GM19372 (cell line): Measurements from ENCODE around the gene RAD51B.

Experiments
- ATAC-seq: cut with Tn5 transposase; IDR thresholded peaks from one replicate; pipeline ENCODE4 v1.9.1; 2021; ENCODE audit warnings: mild to moderate bottlenecking, low read depth, moderate library complexity; ENCODE audit not compliant: unreplicated experiment

RAD51B gene

GRCh38 chr14:68464711-68465110 lies 645.1 kb downstream of the RAD51B start:
- no peak for ATAC-seq

GRCh38 chr14:68466491-68466977 lies 647.0 kb downstream of the RAD51B start:
- no peak for ATAC-seq

- ATAC-seq, result no peak
These were observed 647.8 kb downstream of the RAD51B start for GRCh38 chr14:68467425-68467824.

- ATAC-seq, result no peak
These were observed 649.0 kb downstream of the RAD51B start for GRCh38 chr14:68468437-68469207.

DNA sequence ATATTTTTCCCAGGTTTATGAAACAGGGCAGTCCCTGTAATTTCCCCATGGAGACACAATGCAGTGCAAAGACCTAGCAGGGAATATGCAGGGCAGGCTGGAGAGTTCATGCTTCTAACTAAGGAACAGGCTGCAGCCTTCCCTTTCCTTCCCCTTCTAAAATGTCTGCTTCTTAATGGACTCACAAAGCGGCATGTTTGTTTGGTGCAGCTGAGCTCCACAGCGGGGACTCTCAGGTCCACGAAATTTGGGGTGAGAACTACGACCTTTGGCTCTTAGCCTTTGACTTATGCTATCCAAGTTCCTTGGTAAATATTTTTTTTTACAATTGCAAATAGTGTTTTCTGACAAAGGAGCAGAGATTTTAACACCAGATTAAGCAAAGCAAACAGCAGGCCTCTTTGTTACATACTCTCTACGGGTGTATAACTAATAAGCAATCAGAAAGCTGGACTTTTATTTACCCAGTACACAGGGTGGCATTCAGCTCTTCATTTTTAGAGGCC lies 649.7 kb downstream of the RAD51B start:
- ATAC-seq, result no peak

DNA sequence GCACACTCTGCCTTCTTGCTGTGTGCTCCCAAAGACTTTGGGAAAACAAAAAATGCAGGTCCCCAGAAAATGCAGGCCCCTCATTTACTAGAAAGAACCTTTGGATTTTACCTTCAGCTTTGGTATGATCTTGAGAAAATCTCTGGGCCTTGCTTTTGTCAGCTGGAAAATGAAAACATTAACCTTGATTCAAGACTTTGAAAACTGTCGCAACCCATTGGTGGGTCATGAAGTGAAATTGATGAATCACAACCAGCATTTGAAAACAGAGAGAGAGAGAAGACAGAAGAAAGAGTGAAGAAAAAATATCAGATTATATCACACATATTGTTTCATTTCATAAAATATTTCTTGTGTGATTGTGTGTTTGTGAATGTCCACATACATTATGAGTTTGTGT lies 650.8 kb downstream of the RAD51B start:
- ATAC-seq, result no peak

- ATAC-seq, result no peak
These were observed 651.7 kb downstream of the RAD51B start for GRCh38 chr14:68471029-68471963.

DNA sequence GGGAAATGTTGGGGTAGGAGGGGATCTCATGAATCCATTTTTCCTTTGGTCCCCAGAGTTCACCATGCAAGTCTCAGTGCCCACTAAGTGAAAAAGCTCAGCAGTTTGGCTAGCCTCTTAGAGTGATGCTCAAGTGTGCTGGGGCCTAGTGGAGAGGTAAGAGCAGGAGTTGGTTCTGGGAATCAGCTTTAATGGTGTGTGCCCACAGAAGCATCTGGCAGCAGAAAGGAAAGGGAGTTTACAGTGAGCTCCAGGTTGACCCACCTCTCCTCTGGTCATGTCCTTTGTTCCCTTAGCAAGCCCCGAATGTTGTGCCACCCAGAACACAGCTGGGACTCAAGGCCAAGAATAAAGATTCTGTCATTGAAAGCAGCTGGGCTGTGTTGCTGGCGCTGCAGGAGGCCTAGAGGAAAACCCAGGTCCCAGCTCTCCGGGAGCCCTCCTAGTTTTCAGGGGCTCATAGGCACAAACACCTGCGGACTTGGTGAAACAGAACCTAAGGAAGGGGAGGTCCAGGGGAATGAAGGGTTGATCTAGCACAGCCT lies 652.5 kb downstream of the RAD51B start:
- ATAC-seq, result no peak

DNA sequence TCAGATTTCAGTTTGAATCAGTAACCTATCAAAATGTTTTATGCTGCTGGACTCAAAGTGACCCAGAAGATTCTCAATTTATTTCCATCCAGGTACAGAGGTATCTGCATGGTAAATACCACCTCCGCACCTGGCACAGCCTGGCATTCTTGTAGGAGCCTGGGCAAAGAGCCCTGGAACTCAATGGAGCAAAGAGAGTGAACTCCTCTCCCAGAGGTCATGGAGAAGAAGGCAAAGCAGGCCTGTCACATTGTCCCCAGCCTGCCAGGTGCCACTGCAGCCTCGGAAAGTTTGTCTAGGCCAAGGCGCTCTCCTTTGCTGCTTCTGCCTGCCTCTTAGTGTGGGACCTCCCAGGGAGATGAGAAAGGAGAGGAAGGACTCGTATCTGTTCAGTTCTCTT lies 653.5 kb downstream of the RAD51B start:
- ATAC-seq, result no peak

DNA sequence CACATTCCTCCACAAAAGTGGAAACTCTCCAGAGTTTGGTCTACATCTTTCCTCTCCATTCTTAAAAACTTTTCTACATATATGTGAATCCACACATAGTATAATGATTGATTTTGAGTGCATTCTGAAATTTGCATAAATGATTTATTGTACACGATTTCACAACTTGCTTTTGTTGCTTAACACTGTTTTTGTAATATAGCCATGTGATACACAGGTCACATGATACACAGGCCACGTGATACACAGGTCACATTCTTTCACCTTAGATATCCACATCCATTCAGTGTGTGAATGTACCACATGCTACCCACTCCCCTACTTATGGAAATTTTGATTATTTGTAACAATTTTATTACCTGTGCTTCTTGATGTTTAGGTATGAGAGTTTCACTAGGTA lies 654.2 kb downstream of the RAD51B start:
- no peak for ATAC-seq

GRCh38 chr14:68474741-68475140 lies 655.2 kb downstream of the RAD51B start:
- ATAC-seq, result no peak

GRCh38 chr14:68475802-68476201 lies 656.2 kb downstream of the RAD51B start:
- ATAC-seq, result no peak

GRCh38 chr14:68476212-68477109 lies 656.9 kb downstream of the RAD51B start:
- ATAC-seq, result peak; percentile 81

GRCh38 chr14:68477110-68477455 lies 657.5 kb downstream of the RAD51B start:
- ATAC-seq, result no peak

DNA sequence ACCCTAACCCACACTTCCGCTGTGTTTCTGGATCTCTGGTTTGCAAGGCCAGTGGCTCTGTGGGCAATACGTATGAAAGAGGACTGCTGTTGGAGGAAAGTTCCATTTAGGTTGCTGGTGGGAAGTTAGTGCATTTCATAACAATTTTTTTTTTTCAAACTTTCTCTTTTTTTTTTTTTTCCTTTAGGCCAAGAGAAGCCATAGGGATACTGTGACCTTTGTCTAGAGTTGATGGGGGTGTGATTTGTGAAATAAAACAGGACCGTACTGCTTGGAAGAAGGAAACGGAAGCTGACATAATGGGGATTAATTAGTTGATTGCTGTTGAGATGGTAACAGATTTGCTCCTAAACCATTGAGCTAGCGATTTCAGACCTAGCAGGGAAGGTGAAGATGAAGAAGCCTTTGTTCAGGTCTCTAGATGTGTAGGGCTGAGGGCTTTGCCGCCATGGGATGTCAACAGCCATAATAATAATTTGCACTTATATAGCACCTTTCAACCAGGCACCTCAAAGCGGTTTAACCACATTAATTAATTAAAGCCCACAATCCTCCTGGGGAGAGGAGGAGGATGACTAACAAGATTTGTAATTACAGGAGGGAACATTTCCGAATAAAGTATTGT lies 658.0 kb downstream of the RAD51B start:
- ATAC-seq, result no peak

DNA sequence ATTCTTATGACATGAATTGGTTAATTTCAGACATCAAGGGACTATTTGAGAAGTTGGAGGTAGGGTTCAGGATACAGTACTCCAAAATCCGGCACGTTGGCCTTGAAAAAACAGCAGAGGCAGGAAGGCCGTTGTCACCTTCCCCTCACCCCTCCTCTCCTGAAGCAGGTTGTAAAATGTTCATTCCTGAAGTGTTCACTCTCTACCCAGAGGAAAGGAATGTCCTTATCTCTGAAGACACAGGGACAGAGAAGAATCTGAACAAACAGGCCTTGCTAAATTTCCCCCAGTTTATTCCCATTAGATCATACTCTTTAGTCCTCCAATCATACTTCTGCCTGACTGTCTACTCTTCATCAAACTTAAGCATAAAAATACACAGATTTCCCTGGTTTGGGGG lies 659.7 kb downstream of the RAD51B start:
- ATAC-seq, result no peak

- ATAC-seq, result no peak
These were observed 662.4 kb downstream of the RAD51B start for GRCh38 chr14:68482018-68482417.

DNA sequence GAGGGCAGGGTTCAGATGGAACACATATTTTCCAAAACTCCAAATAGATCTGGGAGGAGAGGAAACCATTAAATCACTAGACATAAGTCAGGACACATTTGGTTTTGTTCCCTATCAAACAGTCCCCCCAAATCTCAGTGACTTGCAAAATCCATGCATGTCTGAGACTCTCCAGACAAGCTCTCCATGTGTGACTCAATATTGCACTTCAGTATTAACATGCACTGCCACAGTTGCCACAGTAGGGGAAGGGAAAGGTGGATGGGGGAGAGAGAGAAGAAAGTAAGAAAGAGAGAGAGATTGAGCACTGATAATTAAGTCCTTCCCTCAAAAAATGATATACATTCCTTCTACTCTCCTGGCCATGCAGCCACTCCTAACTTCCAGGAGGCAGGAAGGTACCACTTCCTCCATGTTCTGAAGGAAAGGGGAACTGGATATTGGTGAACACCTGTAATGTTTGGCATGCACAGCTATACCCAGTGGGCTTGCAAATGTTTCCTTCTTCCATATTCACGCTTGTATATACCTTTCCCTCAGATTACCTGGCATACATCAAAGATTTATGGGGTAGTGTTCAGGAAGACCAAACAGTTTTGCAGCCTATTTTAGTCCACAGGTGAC lies 663.3 kb downstream of the RAD51B start:
- no peak for ATAC-seq

GRCh38 chr14:68486033-68486732 lies 666.6 kb downstream of the RAD51B start:
- no peak for ATAC-seq
